Gastrocnemius medialis (tissue), 4 donors: ENCODE measurements around the gene IGSF6.

Source experiments
- CTCF ChIP-seq, 5 experiments: fragments of 450-650 bp in 3 of 5; fragments of 200-600 bp in 2 of 5; sonication (generic) in 2 of 5; IDR thresholded peaks in 4 of 5; conservative IDR thresholded peaks in 1 of 5; 1 replicate in 4 of 5; 2 replicates in 1 of 5; pipeline ENCODE4 v1.5.1; 2016 to 2019; ENCODE audit warnings: antibody characterized with exemption in 5 of 5, mild to moderate bottlenecking in 3 of 5, moderate library complexity in 3 of 5
- POLR2A ChIP-seq, 2 donors: fragments of 450-650 bp; IDR thresholded peaks; one replicate each; pipeline ENCODE4 v1.6.1; 2017; ENCODE audit warnings: antibody characterized with exemption in 2 of 2, mild to moderate bottlenecking in 2 of 2, moderate library complexity in 2 of 2

- TF ChIP-seq POLR2A (IDR thresholded peaks at IDR 0.05) (no peak), CTCF (IDR thresholded peaks at IDR 0.05 in 4 of 5, conservative IDR thresholded peaks at IDR 0.05 in 1 of 5) (no peak)
Observed at GRCh38 chr16:21617607-21618006, 34.8 kb downstream of the IGSF6 start.
